HG03342 (cell line): ENCODE results near the gene CCM2L.
"Not testable (repeated sequence)": the region's sequence is repeated elsewhere in the genome, so short reads cannot be mapped to it uniquely, and the experiment has no call there.

Source experiments
- ATAC-seq: cut with Tn5 transposase; IDR thresholded peaks from one replicate; pipeline ENCODE4 v1.9.1; 2021; ENCODE audit warnings: mild to moderate bottlenecking, moderate library complexity; ENCODE audit not compliant: unreplicated experiment

Gene CCM2L

DNA sequence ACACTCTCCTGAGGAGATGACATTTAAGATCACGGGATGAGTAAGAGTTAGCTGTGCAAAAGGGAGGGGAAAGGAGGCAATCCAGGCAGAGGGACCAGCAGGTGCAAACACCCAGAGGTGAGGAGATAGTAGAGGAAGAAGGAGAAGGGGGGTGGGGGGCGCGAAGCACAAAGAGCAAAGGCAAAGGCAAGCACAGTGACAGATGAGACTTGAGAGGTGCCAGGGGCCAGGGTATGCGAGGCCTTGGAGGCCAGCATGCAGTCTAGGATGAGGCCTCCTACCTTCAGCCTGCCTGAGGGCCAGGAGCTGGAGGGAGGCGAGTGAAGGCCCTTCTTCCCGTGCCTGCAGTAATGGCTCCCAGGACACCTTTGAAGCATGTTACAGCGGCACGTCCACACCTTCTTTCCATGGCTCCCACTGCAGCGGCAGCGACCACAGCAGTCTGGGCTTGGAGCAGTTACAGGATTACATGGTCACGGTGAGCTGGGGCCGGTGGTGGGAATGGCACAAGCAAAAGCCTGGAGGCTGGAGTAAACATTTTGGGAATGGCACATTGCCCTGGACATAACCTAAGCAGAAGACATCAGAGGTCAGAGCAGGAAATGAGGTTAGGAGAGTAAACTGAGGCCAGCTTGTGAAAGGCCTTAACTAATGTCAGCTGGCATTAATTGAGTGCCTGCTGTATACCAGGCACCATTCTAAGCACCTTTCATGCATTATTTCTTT, 18.6 kb downstream of the CCM2L start:
- no peak for ATAC-seq

DNA sequence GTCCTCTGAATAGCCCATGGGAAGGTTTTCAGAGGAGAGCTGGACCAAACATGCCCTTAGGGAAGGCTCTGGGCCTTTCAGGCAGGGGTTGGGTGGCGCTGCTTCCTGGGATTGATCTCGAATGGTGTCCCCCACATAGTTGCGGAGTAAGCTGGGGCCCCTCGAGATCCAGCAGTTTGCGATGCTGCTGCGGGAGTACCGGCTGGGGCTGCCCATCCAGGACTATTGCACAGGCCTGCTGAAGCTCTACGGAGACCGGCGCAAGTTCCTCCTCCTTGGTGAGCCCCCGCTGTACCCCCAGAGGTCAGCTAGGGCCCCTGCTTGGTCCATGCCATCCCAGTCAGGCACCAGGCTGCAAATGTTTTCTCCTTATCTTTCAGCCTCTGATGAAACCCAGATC, 19.3 kb downstream of the CCM2L start:
- ATAC-seq: no peak

- ATAC-seq: no peak
Measured at GRCh38 chr20:32031007-32031958, 21.0 kb downstream of the CCM2L start.

- no peak for ATAC-seq
Measured at GRCh38 chr20:32033316-32033715, 23.1 kb downstream of the CCM2L start.

DNA sequence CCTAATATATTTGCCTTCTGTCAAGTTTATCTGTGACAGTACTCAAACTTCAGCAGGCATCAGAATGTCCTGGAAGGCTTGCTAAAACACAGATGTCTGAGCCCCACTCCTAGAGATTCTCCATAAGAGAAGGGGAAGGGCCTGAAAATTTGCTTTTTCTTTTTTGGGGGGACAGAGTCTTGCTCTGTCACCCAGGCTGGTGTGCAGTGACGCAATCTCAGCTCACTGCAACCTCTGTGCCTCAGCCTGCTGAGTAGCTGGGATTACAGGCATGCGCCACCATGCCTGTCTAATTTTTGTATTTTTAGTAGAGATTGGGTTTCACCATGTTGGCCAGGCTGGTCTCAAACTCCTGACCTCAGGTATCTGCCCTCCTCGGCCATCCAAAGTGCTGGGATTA, 23.5 kb downstream of the CCM2L start:
- not testable (repeated sequence) for ATAC-seq

DNA sequence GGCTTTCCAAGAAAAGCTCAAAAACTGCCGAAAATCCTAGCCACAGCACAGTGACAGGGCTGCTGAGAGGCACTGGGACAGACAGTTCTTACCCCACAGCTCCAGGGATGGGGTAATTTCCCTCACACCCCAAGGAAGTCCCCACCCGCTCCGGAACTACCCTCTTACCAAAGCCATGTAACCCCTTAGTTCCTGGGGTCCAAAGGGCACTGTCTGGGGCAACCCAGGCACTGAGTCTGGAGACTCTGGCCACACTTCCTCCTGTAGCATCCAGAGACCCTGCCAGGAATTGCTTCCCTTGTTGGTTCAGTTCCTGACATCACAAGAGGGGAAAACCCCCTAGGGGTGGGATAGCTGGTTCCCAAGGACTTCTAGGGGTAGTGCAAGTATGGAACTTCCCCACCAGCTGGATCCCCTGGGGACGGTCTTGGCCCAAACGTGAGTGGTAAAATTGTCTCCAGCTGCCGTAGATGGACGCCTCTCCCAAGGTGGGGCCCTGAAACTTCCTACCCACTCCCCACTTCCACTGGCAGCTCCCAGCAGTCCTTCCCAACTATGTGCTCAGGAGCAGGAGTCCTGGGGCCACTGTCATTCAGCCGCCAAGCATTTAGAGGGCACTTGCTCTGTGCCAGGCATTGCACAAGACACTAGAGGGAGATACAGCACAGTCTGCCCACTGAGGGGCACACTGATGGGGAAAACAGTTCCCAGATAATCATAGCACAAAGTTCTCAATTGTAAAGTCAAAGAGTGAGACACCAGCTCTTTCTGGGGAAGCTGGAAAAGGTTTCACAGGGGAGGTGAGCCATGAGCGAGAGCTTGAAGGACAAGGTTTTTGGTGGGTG, 24.6 kb downstream of the CCM2L start:
- no peak for ATAC-seq

DNA sequence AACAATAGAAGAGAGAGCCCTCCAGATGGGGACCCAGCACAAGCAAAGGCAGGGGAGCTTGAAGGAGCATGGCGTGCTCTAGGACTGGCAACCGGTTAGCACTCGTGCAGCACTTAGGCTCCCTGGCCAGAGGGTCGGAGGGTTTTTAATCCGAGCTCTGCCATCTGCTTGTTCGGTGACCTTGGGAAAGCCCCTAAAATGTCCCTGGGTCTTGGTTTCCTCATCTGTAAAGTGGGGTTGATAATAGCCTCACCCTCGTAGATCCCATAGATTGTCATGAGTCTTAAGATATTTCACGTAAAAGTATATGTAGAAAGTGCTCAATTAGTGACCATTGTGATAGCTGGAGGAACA, 25.2 kb downstream of the CCM2L start:
- no peak for ATAC-seq

- ATAC-seq: no peak
Measured at GRCh38 chr20:32036252-32036651, 26.0 kb downstream of the CCM2L start.

GRCh38 chr20:32036716-32037485, 26.7 kb downstream of the CCM2L start:
- no peak for ATAC-seq

GRCh38 chr20:32037929-32038328, 27.7 kb downstream of the CCM2L start:
- ATAC-seq: no peak

DNA sequence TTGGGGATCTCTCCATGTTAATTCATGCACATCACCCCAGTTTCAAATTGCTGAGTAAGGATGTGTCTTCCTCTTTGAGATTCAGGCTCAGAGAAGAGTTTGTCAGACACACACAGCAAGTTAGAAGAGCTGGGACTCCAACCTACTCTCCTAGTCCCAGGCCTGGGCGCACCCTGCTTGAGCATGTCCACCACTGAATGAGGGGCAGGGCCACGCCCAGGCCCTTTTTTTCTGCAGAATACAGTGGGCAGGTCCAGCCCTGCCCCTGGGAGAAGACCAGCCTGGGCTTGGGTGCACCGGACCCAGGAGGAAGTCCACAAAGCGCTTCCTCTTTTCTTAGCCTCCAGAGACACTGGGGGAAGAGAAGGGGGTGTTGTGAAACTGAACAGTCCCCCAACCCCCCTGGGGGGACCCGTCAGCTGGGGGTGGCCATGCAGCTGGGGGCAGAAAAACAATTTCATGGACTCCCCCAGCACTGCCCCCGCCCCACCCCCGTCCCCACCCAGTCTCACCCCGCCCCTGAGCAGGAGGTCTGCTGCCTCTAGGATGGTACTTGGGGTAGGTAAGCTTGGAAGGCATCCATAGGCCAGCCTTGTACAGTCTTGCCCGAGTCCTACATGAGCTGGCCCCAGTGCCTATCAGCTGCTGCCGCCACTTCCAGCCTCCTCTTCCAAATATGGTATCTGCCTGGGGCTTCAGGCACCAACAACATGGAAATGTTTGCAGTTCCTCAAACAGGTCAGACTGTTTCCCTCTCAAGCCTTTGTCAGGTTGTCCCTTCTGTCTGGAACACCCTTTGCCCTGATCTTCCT, 30.1 kb downstream of the CCM2L start:
- ATAC-seq: no peak

- no peak for ATAC-seq
Measured at GRCh38 chr20:32045999-32046398, 35.8 kb downstream of the CCM2L start.

DNA sequence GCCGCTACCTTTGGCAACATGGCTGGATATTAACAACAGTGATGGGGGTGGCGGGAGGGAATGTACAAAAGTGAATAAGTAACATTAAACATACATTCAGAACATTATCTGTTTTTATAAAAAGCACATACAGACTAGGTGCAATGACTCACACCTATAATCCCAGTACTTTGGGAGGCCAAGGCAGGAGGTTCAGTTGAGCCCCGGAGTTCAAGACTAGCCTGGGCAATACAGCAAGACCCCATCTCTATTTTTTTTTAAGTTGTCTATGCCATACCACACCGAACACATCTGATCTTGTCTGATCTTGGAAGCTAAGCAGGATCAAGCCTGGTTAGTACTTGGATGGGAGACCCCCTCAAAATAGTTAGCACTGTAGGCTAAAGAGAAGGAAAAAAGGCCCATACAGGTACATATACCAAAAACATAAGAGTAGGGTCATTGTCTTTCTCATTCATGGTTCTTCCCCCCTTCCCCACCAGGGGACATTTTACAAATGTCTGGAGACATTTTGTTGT, 40.1 kb downstream of the CCM2L start:
- no peak for ATAC-seq

GRCh38 chr20:32050851-32051556, 40.8 kb downstream of the CCM2L start:
- no peak for ATAC-seq

DNA sequence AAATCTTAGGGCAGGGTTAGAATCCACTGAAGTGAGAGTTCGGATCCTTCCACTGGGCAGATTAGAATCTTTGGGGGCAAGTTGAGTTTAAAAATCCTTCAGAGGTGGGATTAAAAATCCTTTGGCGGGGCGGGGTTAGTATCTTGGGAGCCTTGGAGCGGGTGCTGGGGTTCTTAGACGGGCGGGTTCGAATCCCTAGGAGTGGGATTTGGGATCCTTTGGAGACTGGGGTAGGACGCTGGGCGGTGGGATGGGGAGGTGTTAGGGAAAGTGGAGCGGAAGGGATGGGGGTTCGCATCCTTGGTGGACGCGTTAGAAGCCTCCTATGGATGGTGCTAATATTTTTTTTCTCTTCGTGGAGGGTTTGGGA, 41.5 kb downstream of the CCM2L start:
- ATAC-seq: no peak

GRCh38 chr20:32052090-32052777, 42.0 kb downstream of the CCM2L start, which contains the start of gene HCK:
Gene HCK (plus strand): TSS chr20:32052242.
- ATAC-seq: no peak

DNA sequence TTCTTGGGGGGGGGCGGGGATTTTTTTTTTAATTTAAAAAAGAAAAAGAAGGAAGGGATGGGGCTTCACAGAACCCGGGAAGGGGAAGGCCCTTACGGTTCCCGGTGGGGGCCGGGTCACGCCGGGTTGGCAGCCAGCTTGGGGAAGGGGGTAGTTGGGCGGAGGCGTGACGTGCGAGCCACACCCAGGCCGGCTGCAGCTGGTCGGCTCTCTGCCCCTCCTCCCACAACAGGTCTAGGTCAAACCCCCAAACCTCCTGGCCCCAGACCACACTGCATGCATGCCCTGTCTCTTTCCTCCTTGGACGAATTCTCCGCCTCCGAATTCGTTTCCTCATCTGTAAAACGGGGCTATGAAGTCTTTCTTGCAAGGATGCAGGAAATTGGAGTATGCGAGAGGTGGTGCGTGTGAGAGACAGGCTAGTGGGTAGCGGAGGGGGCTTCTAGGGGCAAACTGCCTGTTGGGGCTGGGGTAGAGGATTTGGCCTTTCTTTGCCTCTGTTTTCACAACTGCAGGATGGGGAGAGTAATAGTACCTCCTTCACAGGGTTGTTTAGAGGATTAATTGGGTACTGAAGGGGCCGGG, 42.6 kb downstream of the CCM2L start:
- ATAC-seq: no peak

DNA sequence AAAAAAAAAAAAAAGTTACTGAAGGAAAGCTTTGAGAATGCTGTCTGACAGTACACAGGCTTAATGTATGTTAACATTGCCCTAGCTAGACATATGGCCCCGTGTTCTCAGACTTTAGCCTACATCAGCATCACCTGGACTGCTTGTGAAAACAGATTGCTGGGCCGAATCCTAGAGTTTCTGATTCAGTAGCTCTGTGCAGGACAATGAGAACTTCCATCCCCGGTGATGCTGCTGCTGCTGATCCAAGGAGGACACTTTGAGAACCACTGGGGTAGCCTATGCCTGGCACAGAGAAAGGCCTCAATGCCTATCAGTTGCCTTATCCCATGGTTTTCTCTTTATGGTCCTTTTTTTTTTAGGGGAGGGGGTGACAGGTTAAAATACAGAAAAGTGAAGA, 43.4 kb downstream of the CCM2L start:
- ATAC-seq: no peak
